Large intestine (tissue), 3 donors: Measurements from ENCODE around the gene CTNNA3. TPM values are rescaled to one million over a fixed set of nuclear protein-coding genes. Genes with fewer than 3 reads are reported as not detected.

Experiments used
- DNase-seq, 2 donors: peaks; one replicate each; pipeline versions ENCODE4 v3.0.0 to v3.0.0-alpha.2; 2013
- H3K27ac ChIP-seq: one replicate; pipeline ENCODE4 v1.5.1; 2013; ENCODE audit warnings: low read length
- H3K27me3 ChIP-seq: 2 replicates; pipeline ENCODE4 v1.6.1; 2013; ENCODE audit warnings: low read length; ENCODE audit not compliant: control insufficient read depth, insufficient read depth
- H3K36me3 ChIP-seq: 2 replicates; pipeline ENCODE4 v1.6.1; 2013; ENCODE audit warnings: low read length; ENCODE audit not compliant: control insufficient read depth, insufficient read depth
- H3K4me1 ChIP-seq: one replicate; pipeline ENCODE4 v1.6.1; 2013; ENCODE audit warnings: low read length; ENCODE audit not compliant: control insufficient read depth, insufficient read depth
- H3K4me3 ChIP-seq: one replicate; pipeline ENCODE4 v1.5.1; 2013; ENCODE audit warnings: low read length
- H3K9me3 ChIP-seq: one replicate; pipeline ENCODE4 v1.6.1; 2013; ENCODE audit warnings: mild to moderate bottlenecking, low read depth, low read length, moderate library complexity; ENCODE audit not compliant: control insufficient read depth
- WGBS: methylation state at CpG from one replicate; pipeline ENCODE4 v1.1.5; 2013; ENCODE audit warnings: low lambda C conversion rate; ENCODE audit not compliant: insufficient coverage; 5-methylcytosine and 5-hydroxymethylcytosine counted together
- polyA plus RNA-seq: library from polyadenylated mRNA; unstranded; fragments of 120-200 nt; gene quantifications from one replicate; pipeline ENCODE4 v1.2.1, GENCODE V29; 2013

The CTNNA3 gene
- polyA plus RNA-seq, 1 donor: 2.3 TPM

- H3K4me3 ChIP-seq: no peak overlapping the region
- H3K27ac ChIP-seq: no peak overlapping the region
- no peaks in the 10 kb centered on the region for H3K36me3 ChIP-seq
- no peaks in the 10 kb centered on the region for H3K9me3 ChIP-seq
- H3K4me1 ChIP-seq: peaks cover 7% of the 10 kb centered on the region
- WGBS: 96% methylated on average over 4 of the region's 4 CpGs
- no peak for DNase-seq
- H3K27me3 ChIP-seq: no peaks in the 10 kb centered on the region
Observed at GRCh38 chr10:66809402-66809801, 886.6 kb downstream of the CTNNA3 start.

GRCh38 chr10:66805612-66806011 is 890.4 kb downstream of the CTNNA3 start:
- Histone ChIP-seq H3K27ac (peak overlapping the region; percentile 15), H3K4me1 (peaks cover 7% of the 10 kb centered on the region), H3K9me3 (no peaks in the 10 kb centered on the region), H3K27me3 (no peaks in the 10 kb centered on the region), H3K4me3 (no peak overlapping the region), H3K36me3 (no peaks in the 10 kb centered on the region)
- 100% methylated on average over 1 of the region's 1 CpG for WGBS
- DNase-seq: no peak

- Histone ChIP-seq H3K27me3 (no peaks in the 10 kb centered on the region), H3K4me3 (no peak overlapping the region), H3K36me3 (no peaks in the 10 kb centered on the region), H3K9me3 (no peaks in the 10 kb centered on the region), H3K27ac (peak overlapping the region; percentile 39), H3K4me1 (peaks cover 7% of the 10 kb centered on the region)
- DNase-seq: peak; percentile 84 to 92
- no CpG with 5 or more reads among the region's 3 CpGs for WGBS
Observed at GRCh38 chr10:66804962-66805361, 891.0 kb downstream of the CTNNA3 start.

- no peak overlapping the region for H3K4me3 ChIP-seq
- H3K9me3 ChIP-seq: no peaks in the 10 kb centered on the region
- H3K36me3 ChIP-seq: no peaks in the 10 kb centered on the region
- no peaks in the 10 kb centered on the region for H3K27me3 ChIP-seq
- H3K4me1 ChIP-seq: peaks cover 7% of the 10 kb centered on the region
- H3K27ac ChIP-seq: no peak overlapping the region
- DNase-seq: no peak
- 60% methylated on average over 1 of the region's 3 CpGs for WGBS
Observed at GRCh38 chr10:66803174-66803573, 892.8 kb downstream of the CTNNA3 start.

GRCh38 chr10:66799474-66799873 is 896.5 kb downstream of the CTNNA3 start:
- no peaks in the 10 kb centered on the region for H3K9me3 ChIP-seq
- no peaks in the 10 kb centered on the region for H3K36me3 ChIP-seq
- no peak overlapping the region for H3K4me3 ChIP-seq
- H3K4me1 ChIP-seq: peaks cover 1% of the 10 kb centered on the region
- 78% methylated on average over 1 of the region's 2 CpGs for WGBS
- H3K27me3 ChIP-seq: no peaks in the 10 kb centered on the region
- DNase-seq: peak in 1 of 2 donors; percentile 29
- no peak overlapping the region for H3K27ac ChIP-seq

- Histone ChIP-seq H3K36me3 (no peaks in the 10 kb centered on the region), H3K27me3 (no peaks in the 10 kb centered on the region), H3K27ac (no peak overlapping the region), H3K4me1 (no peaks in the 10 kb centered on the region), H3K4me3 (no peak overlapping the region), H3K9me3 (no peaks in the 10 kb centered on the region)
- no peak for DNase-seq
- no CpG with 5 or more reads among the region's 2 CpGs for WGBS
Observed at GRCh38 chr10:66795866-66796265, 900.1 kb downstream of the CTNNA3 start.

- no peak for DNase-seq
- H3K27me3 ChIP-seq: no peaks in the 10 kb centered on the region
Observed at GRCh38 chr10:66792441-66792840, 903.6 kb downstream of the CTNNA3 start.

GRCh38 chr10:66788178-66788987 is 907.6 kb downstream of the CTNNA3 start:
- Histone ChIP-seq H3K27ac (no peak overlapping the region), H3K4me1 (no peaks in the 10 kb centered on the region), H3K27me3 (no peaks in the 10 kb centered on the region), H3K4me3 (no peak overlapping the region), H3K36me3 (no peaks in the 10 kb centered on the region), H3K9me3 (no peaks in the 10 kb centered on the region)
- 100% methylated on average over 1 of the region's 7 CpGs for WGBS
- no peak for DNase-seq

More at GRCh38 chr10:66792441-66792840, 903.6 kb downstream of the CTNNA3 start:
- Histone ChIP-seq H3K27ac (no peak overlapping the region), H3K4me1 (no peaks in the 10 kb centered on the region), H3K36me3 (no peaks in the 10 kb centered on the region), H3K9me3 (no peaks in the 10 kb centered on the region), H3K4me3 (no peak overlapping the region)

GRCh38 chr10:66786709-66787108 is 909.3 kb downstream of the CTNNA3 start:
- no peaks in the 10 kb centered on the region for H3K9me3 ChIP-seq
- H3K36me3 ChIP-seq: no peaks in the 10 kb centered on the region
- H3K4me3 ChIP-seq: no peak overlapping the region
- no peaks in the 10 kb centered on the region for H3K27me3 ChIP-seq
- WGBS: no CpG with 5 or more reads among the region's 1 CpG
- H3K4me1 ChIP-seq: no peaks in the 10 kb centered on the region
- DNase-seq: peak in 1 of 2 donors; percentile 22
- H3K27ac ChIP-seq: no peak overlapping the region

GRCh38 chr10:66784770-66785169 is 911.2 kb downstream of the CTNNA3 start:
- no CpG with 5 or more reads among the region's 1 CpG for WGBS
- H3K4me3 ChIP-seq: no peak overlapping the region
- no peaks in the 10 kb centered on the region for H3K9me3 ChIP-seq
- no peak for DNase-seq
- no peak overlapping the region for H3K27ac ChIP-seq
- H3K36me3 ChIP-seq: no peaks in the 10 kb centered on the region
- H3K4me1 ChIP-seq: no peaks in the 10 kb centered on the region
- no peaks in the 10 kb centered on the region for H3K27me3 ChIP-seq

- no peaks in the 10 kb centered on the region for H3K27me3 ChIP-seq
- no peaks in the 10 kb centered on the region for H3K9me3 ChIP-seq
- no peak overlapping the region for H3K27ac ChIP-seq
- peaks cover under 1% of the 10 kb centered on the region for H3K4me1 ChIP-seq
- H3K4me3 ChIP-seq: no peak overlapping the region
- H3K36me3 ChIP-seq: no peaks in the 10 kb centered on the region
- no peak for DNase-seq
- 100% methylated on average over 5 of the region's 5 CpGs for WGBS
Observed at GRCh38 chr10:66783316-66783715, 912.7 kb downstream of the CTNNA3 start.
